ENCODE measurements around the gene ATL1.

DNA sequence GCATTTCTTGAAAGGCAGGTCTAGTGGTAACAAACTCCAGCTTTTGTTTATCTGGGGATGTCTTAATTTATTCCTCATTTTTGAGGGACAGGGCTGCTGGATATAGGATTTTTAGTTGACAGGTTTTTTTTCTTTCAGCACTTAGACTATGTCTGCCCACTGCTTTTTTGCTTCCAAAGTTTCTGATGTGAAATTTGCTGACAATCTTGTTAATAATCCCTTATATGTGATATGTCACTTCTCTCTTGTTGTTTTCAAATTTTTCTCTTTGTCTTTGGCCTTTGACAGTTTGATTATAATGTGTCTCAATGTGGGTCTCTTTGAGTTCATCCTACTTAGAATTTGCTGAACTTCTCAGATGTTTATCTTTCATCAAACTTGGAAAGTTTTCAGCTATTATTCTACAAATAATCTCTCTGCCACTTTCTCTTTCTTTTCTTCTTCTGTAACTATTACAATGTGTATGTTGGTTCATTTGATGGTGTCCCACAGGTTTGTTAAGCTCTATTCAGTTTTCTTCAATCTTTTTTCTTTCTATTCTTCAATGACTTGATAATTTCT is 9.8 kb downstream of the ATL1 start:
- TF ChIP-seq, protein P1, sequence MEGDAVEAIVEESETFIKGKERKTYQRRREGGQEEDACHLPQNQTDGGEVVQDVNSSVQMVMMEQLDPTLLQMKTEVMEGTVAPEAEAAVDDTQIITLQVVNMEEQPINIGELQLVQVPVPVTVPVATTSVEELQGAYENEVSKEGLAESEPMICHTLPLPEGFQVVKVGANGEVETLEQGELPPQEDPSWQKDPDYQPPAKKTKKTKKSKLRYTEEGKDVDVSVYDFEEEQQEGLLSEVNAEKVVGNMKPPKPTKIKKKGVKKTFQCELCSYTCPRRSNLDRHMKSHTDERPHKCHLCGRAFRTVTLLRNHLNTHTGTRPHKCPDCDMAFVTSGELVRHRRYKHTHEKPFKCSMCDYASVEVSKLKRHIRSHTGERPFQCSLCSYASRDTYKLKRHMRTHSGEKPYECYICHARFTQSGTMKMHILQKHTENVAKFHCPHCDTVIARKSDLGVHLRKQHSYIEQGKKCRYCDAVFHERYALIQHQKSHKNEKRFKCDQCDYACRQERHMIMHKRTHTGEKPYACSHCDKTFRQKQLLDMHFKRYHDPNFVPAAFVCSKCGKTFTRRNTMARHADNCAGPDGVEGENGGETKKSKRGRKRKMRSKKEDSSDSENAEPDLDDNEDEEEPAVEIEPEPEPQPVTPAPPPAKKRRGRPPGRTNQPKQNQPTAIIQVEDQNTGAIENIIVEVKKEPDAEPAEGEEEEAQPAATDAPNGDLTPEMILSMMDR (IDR thresholded peaks at IDR 0.05; ENCODE audit: borderline replicate concordance, extremely low read depth, low read length, poor library complexity, severe bottlenecking), result no peak
- no peak for TF ChIP-seq EZH2 (IDR thresholded peaks at IDR 0.05; ENCODE audit: borderline replicate concordance, low read depth, low read length, severe bottlenecking)
